HG02623 (cell line): ENCODE measurements around the gene SLC17A3.

Source experiments
- ATAC-seq: cut with Tn5 transposase; IDR thresholded peaks from one replicate; pipeline ENCODE4 v1.9.1; 2021; ENCODE audit warnings: moderate library complexity; ENCODE audit not compliant: unreplicated experiment

SLC17A3 gene

DNA sequence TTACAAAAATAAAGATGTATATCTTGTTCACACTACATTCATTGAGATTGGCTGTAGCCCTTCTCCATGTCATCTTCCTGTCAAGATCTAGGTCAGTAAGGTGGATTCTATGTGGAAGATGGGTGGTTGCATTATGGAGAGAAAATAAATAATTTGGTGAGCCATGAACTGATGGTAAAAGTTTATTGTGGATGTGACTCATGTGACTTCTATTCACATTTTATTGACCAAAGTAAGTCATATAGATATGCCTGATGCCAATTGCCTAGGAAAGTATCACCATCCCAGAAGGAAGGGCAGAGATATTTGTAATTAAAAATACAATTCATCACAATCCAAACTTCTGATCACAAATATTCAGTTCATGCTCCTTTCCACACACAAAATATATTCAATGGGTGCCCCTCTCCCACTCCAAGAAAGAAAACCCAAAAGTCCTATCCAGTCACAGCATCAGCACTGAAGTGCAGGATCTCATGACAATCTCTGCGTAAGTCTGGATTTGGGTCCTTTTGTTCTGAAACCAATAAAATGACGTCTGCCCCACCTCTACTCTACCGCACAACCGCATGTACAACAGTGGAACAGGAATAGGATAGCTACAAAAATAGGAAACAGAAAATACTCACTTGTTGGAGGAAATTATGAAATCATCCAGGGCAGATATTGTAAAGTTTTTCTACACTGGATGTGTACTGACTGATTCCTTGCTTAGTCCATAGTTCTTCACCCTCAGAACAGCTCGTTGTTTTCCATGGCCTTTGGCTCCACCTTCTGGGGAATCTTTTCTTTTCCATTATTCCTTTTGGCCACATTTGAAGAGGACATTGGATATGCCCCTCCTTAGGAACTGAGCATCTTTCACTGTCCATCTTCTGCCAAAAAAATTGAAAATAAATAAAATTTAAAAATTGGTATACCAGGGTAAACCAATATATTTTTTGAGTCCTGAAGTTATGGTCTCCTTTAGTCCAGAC is 16.1 kb upstream of the SLC17A3 start:
- no peak for ATAC-seq

DNA sequence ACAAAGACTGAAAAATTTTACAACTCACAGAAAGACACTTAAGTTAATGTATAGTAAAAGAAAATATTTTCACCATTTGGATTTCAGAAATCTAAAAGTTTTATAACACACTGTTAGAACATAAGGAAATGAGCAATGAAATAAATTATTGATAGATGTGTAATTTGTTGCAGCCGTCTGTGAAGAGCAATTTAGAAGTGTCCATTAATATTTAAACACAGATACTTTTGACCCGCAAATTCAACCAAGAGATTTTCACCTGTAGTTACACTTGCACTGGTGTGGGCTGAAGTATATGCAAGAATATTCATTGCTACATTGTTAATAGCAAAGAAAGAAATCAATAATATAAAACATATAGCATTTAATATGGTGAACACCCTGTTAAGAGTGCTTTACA is 14.6 kb upstream of the SLC17A3 start:
- no peak for ATAC-seq

DNA sequence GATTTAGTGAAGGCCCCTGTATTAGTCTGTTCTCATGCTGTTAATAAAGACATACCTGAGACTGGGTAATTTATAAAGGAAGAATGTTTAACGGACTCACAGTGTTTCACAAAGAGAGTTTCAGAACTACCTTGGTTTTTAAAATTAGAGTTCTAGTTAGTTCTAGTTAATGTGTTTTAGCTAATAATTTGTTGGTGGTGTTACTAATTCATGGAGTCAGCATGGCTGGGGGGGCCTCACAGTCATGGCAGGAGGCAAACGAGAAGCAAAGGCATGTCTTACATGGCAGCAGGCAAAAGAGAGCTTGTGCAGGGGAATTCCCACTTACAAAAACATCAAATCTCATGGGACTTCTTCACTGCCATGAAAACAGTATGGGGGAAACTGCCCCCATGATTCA is 12.0 kb upstream of the SLC17A3 start:
- no peak for ATAC-seq

DNA sequence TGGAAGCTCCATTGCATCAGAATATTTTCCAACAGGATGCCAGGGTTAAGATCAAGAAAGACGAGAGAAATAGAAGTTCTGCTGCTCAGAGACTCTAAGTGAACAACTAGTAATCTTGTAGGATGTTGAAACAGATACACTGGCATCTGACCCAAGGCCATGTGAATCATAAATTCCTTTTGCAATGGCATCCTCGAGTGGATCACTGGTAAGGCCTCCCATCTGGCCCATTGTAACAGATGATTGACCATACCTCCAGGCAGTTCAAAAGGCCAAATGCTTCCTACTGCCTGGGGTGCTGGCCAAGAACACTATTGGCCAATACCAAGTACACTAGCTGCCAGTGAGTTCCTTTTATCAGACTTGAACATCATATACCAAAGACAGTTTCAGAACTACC is 9.9 kb upstream of the SLC17A3 start:
- no peak for ATAC-seq

DNA sequence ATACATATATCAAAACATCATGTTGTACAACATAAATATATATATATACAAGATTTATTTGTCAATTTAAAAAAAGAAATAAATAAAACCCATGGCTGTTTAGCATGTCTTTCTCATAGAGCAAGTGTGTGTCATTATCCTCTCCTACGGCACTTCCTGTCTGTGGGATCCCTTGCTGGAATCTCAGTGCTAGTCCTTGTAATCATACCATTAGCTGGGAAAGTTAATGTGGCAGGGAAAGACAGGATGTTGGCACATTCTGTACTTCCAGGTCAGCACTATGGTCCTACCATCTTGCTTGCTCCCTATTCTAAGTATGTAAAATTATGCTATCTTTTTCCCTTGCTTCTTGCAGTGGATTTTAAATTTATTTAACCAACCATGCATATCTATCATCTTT is 9.5 kb upstream of the SLC17A3 start:
- ATAC-seq, result no peak

DNA sequence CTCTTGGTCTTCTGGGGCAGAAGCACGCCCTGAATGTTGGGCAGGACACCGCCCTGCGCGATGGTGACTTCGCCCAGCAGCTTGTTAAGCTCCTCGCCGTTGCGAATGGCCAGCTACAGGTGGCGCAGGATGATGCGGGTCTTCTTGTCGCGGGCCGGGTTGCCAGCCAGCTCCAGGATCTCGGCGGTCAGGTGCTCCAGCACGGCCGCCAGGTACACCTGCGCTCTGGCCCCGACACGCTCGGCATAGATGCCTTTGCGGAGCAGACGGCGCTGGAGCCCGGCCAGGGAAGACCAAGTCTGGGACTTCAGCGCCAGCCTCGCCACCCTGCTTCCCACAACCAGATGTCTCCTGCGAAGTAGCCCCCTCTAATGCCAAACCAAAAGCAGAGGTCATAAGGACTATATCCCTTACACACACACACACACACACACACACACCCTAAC is 8.0 kb upstream of the SLC17A3 start:
- no peak for ATAC-seq

DNA sequence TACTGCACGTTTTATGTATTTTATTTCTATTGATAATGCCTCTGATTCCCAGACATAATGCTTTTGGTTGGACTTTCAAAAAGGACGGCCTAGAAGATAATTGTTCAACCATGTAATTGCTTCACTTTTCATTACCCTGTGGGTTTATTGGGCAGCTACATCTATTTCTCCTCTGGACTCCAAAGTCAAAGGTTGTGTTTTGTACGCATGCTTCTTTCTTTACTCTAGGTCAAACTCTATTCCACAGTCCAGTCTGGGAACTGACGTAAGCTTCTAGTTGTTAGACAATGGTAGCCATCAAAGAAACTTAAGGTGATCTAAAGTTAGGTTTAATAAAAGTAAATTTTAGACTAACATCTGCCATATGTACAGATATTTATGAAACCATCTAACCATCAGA is 6.6 kb upstream of the SLC17A3 start:
- ATAC-seq, result no peak

DNA sequence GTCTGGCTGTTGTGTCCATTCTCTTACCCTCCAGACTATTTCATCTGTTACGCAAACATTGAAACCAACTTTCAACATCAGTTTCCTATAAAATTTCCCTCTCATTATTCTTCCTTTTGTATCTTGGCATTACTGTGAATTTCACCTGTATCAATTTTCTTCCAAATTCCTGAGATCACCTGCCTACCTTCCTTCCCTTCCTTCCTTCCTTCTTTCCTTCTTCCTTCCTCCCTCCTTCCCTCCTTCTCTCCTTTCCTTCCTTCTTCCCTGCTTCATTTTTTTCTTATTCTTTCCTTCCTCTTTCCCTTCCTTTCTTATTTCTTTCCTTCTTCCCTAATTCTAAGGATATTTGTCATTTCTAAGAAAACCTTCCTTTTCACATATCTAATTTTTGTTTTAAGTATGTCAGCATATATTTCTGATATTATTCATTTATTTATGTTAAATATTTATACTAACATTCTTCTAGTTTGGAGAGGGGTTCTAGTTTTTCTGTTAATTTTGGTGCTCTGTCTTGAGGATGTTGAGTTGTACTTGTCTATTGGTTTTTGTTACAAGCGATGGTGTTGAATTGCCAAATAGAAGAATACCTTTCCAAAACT is 4.8 kb upstream of the SLC17A3 start:
- no peak for ATAC-seq

DNA sequence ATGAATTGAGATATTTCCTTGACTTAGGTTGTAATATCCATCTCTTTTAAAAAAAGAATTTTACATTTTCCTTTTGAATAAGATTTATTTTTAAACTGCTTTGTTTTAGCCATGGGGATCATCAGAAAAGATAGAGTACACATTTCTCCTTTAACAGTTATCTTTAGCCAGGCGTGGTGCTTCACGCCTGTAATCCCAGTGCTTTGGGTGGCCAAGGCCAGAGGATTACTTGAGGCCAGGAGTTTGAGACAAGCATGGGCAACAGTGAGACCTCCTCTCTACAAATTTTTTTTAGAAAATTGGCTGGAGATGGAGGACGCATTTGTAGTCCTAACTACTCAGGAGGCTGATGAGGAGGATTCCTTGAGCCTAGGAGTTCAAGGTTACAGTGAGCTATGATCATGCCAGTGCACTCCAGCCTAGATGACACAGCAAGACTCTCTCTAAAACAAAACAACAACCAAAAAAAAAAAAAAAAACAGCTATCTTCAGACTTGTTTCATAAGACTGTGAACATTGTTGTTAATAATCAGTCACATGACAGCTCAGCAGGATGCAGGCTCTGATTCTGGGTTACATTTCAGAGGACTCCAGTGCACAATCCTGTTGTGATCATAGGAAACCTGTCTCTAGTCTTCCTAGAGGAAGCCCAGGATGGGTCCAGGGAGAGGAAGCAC is 2.0 kb upstream of the SLC17A3 start:
- ATAC-seq, result no peak

DNA sequence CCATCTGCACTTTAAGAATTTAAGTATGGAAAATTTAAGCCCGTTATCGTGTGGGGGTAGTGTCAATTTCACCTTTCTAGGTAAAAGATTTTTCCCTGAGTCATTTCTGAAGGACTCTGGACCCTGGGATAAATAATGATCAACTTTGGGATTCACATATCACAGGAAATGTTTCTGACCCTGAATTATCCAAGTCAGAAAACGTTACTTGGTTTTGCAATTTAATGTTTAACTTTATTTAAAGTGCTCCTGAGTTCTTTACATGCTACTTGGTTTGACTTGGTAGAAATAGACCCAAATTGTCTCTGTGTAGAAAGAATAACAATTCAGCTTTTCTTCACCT is 1.5 kb upstream of the SLC17A3 start:
- ATAC-seq, result no peak

DNA sequence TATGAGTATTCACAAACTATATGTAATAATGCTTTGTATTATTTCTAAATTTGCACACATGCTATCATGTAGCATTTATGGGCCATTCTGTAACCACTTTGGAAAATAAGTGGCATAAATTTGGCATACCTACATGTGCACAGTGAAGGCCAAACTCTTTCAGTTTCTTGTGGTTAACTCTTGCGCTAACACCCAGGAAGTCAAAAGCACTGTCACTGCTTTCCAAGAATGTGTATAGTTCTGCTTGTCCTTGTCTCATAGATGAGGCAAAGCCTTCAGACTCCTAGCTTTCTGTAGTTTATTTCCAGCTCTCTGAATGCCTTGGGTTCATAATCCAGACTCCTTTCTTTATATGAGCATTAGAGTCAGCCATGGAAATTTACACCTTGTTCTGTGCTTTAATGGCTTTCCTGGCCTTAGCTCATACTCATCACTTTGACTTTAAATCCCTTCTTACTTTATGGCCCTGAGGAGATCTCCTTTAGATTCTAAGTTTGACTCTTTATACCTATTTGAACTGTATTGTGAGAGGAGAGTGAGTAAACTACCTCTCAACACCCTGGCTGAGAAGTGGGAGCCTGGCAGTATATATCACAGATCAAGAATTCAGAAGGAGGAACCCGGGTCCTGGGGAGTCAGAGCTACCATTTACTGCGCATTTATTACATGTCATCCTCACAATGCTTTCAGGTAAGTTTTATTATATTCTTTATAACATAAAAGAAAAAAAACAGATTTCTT is 949 bp upstream of the SLC17A3 start:
- ATAC-seq, result no peak

DNA sequence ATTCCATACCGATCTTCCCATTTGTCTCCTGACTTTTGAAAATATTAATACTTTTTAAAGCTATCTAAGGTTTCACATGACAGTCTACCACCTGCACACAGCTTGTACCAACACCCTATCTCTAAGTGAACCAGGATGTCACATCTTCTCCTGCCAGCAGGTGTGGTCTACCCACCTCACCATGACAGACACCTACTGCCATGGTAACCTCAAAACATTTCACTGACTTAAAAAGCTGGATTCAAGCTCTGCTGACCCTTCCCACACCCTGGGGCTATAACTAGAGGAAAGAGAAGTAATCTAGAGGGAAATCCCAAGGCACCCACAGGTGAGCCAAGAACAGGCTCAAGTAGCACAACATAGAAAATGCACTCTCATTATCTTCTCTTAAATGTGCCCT is 1.2 kb downstream of the SLC17A3 start:
- ATAC-seq, result no peak

DNA sequence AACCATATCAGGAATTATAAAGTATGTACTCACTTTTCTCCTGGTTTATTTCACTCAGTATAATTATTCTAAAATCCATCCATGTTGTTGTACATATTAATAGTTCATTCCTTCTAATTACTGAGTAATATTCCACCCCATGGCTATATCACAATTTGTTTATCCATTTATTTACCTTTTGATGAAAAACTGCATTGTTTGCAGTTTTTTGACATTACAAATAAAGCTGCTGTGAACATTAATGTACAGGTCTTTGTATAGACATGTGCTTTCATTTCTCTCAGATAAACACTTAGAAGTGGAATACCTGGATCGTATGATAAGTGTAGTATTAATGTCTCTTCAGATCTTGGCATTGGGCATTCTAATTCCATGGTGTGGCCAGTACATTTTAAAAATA is 4.2 kb downstream of the SLC17A3 start:
- no peak for ATAC-seq

DNA sequence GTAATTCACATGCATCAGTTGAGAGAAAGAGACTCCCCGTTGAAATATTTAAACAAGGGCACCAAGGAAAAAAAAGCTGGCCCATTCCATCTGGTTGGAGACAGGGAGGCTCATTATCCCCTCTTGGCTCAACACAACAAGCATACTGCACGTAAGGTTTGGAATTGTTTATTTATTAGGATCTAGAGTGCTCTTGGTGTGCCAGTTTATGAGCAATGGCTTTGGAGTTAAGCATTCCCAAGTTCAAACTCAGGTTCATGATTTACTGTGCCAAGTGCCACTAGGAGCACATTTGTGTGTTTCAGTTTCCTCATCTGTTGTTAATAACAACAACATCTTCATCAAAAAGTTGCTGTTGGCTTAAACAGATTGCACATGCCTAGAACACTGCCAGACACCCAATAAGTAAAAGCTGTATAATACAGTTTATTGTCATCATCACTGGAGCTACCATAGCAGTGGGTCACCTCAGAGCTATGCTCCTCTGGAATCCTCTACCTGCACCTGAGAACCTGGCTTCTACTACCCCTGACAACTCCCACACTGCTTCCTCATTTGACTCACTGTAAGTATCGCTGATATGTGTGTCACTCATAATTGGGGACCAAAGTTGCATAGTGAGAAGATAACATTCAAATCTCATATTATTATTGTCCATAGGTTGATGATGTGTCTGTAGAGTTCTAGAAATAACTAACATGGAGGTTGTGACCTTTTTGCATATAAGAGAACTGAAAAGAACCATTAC is 5.4 kb downstream of the SLC17A3 start:
- no peak for ATAC-seq

DNA sequence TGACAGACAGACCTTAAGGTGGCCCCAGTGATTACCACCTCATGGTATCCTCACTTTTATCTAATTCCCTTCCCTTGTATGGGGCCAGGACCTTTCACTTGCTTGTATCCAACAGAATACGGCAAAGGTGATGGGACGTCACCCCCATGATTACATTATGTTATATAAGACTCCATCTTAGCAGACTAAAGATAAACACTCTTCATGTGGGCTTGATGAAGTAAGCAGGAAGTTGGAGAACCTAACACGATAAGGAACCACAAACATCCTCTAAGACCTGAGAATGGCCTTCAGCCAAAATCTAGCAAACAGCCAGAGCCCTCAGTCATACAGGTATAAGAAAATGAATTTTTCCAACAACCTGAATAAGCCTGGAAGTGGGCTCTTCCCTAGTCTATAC is 8.0 kb downstream of the SLC17A3 start:
- no peak for ATAC-seq

DNA sequence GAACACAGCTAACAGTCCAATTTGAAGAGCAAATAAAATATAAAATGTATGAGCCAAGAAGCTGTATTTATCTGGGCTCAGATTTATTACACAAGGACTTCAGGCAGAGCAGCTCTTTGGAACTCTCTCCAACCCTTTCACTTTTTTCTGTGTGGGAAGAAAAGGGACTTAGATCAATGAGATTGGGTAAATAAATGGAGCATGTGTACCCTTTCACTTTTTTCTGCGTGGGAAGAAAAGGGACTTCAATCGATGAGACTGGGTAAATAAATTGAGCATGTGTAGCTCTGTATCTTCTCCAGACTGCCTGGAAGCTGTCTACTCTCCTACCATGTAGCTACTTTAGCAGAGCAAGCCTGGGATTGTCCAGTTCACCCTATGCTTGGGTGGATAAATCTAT is 10.7 kb downstream of the SLC17A3 start:
- no peak for ATAC-seq

DNA sequence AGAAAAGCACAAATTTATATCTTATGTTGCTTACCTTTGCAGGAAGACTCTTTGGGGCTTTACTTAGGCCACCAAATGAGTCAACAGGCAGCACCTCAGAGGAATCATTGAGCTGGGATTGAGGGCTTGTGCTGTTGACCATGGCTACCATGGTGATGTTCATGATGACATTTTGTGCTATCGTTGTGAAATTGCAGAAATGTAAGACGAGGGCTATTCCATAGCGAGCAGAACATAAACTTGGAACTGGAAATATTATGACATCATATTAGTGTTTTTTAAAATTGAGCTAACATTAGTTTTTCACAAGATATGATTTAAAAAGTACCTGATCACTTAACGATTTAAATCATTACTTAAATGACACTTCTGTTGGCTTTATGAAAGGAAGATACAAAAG is 11.8 kb downstream of the SLC17A3 start:
- no peak for ATAC-seq

DNA sequence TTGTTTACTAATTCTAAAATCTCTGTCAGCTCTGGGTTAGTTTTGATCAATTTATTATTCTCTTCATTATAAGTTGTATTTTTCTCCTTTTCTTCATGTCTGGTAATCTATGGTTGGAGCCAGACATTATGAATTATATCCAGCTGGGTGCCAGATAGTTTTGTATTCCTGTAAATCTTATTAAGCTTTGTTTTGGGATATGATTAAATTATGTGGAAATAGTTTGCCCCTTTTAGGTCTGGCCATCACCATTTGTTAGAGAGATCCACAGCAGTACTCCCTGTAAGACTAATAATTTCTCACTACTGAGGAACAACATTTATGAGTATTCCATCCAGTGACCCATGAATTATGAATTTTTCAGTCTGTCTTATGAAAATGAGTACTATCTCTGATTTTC is 21.3 kb downstream of the SLC17A3 start:
- no peak for ATAC-seq

DNA sequence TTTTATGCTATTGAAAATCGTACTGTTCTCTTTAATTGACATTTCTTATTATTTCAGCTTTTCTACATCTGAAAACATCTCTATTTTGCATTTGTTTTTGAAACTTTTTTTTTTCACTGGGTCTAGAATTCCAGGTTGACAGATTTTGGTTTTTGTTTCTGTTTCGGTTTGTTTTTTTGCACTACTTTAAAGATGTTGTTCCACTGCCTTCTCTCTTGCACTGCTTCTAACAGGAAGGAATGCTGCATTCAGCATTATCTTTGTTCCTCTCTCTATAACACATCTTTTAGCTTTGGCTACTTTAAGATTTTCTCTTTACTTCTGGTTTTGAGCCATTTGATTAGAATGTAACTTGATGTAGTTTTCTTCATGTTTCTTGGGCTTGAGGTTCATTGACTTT is 22.1 kb downstream of the SLC17A3 start:
- ATAC-seq, result no peak

DNA sequence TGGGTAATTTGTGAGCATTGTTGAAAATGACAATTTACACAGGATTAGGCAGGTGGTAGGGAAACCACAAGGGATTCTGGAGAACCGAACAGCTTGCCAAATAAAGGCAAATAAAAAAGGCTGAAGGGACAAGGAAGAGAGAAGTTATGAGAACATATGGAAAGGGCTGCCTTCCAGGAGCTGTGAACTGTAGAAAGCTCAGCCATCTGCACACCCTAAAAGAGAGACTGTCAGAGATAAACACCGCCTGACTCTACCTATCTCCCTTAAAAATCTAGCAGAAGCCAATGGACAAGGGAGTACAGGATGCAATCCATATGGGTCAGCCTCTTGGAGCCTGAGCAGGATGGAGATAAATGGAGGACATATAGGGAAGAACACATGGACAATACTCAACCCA is 29.5 kb downstream of the SLC17A3 start:
- ATAC-seq, result no peak

DNA sequence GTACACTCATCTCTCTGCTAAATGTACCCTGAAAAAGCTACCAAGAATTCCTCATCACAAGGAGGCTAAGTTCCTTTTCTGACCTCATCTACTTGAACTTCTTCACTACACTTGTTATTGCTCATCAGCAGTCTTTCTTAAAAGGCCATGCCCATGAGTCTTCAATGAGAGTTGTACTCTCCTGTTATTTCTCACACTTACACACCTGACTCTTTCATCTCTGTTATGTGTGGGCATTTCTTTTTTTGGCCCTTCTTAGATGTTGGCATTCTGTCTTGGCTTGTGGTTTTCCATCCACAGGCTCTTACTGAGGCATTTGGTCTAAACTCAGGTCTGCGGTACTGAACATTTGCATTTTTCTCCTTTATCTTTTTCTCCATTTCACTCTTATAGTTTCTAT is 31.5 kb downstream of the SLC17A3 start:
- no peak for ATAC-seq
